ENCODE data around the gene BICDL2. TPM values are rescaled to one million over a fixed set of nuclear protein-coding genes. Genes with fewer than 3 reads are reported as not detected.

Gene BICDL2
- polyA plus RNA-seq, 2 of the 4 experiments (the other 2 are of a cell fraction) = not detected

GRCh38 chr16:3051494-3051893, 14.8 kb upstream of the BICDL2 start:
- CTCF ChIA-PET = interaction anchor here (0.8 to 6.2 kb wide), 7 partner anchors 8 to 78 kb away, joined by 3 to 104 read pairs (median 5); partner anchors contain the start of gene IL32
- DNase-seq (ENCODE audit: low read depth in 1 of 2, low spot score in 1 of 2) = no peak
- TF ChIP-seq FOXS1 (CRISPR knock-in tag; IDR thresholded peaks at IDR 0.05) = no peak
- no peak for TF ChIP-seq FOSL2 (IDR thresholded peaks at IDR 0.05)
- no peak for TF ChIP-seq FOSL2 (CRISPR knock-in tag; IDR thresholded peaks at IDR 0.05)
- Histone ChIP-seq H3K4me3 (no peak overlapping the region), H3K9me3 (no peaks in the 10 kb centered on the region), H3K4me1 (peaks cover 2% of the 10 kb centered on the region; the same call in 1 of the 3 replicates), H3K27ac (no peak overlapping the region), H3K4me2 (no peak overlapping the region)
- POLR2A ChIA-PET = no interaction called here
- 64% methylated on average over 7 of the region's 9 CpGs for WGBS (ENCODE audit: missing lambda C conversion rate)
- FAIRE-seq = no peak
- ATAC-seq = no peak

- ATAC-seq = no peak
- Histone ChIP-seq H3K4me1 (peaks cover 3% of the 10 kb centered on the region; the same call in 1 of the 3 replicates), H3K9me3 (no peaks in the 10 kb centered on the region), H3K4me3 (no peak overlapping the region), H3K27ac (no peak overlapping the region), H3K4me2 (no peak overlapping the region)
- no peak for FAIRE-seq
- ChIA-PET POLR2A (no interaction called here), CTCF (interaction anchor here (0.5 to 6.2 kb wide), 8 partner anchors 8 to 80 kb away, joined by 3 to 104 read pairs (median 4); no protein-coding TSS in a partner anchor)
- no peak for DNase-seq (ENCODE audit: low read depth in 1 of 2, low spot score in 1 of 2)
- TF ChIP-seq RCOR1 (IDR thresholded peaks at IDR 0.05; ENCODE audit: low read depth, low read length) = no peak
- whole genome bisulfite sequencing (ENCODE audit: missing lambda C conversion rate) = 82% methylated on average over 4 of the region's 4 CpGs
Observed at GRCh38 chr16:3051009-3051408, 14.3 kb upstream of the BICDL2 start.

DNA sequence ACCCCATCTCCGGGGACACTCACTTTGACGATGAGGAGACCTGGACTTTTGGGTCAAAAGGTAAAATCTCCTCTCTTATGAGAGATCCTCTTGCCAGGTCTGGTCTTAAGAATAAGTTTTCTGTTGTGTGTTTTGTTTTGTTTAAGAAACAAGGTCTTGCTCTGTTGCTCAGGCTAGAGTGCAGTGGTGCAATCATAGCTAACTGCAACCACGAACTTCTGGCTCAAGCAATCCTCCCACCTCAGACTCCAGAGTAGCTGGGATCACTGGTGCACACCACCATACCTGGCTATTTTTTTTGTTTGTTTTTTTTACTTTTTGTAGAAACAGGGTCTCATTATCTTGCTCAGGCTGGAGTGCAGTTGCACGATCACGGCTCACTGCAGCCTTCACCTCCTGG, 13.7 kb upstream of the BICDL2 start:
- TF ChIP-seq RFX5 (IDR thresholded peaks at IDR 0.05) (no peak), KDM1A (IDR thresholded peaks at IDR 0.05; ENCODE audit: low read depth) (no peak), RARB (CRISPR knock-in tag; IDR thresholded peaks at IDR 0.05) (no peak), CEBPB (IDR thresholded peaks at IDR 0.05) (no peak), CHD4 (IDR thresholded peaks at IDR 0.05; ENCODE audit: borderline replicate concordance) (no peak), EP300 (IDR thresholded peaks at IDR 0.05) (no peak), HOXB13 (CRISPR knock-in tag; IDR thresholded peaks at IDR 0.05; ENCODE audit: low read depth) (no peak), EHF (CRISPR knock-in tag; IDR thresholded peaks at IDR 0.05) (no peak), SREBF2 (IDR thresholded peaks at IDR 0.05) (no peak), HES2 (IDR thresholded peaks at IDR 0.05) (no peak), ZFP36 (IDR thresholded peaks at IDR 0.05; ENCODE audit: borderline replicate concordance, partially characterized antibody) (no peak), ESRRA (IDR thresholded peaks at IDR 0.05; ENCODE audit: borderline replicate concordance, low read length) (no peak)
- TF ChIP-seq, protein P1, sequence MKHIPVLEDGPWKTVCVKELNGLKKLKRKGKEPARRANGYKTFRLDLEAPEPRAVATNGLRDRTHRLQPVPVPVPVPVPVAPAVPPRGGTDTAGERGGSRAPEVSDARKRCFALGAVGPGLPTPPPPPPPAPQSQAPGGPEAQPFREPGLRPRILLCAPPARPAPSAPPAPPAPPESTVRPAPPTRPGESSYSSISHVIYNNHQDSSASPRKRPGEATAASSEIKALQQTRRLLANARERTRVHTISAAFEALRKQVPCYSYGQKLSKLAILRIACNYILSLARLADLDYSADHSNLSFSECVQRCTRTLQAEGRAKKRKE (CRISPR knock-in tag; IDR thresholded peaks at IDR 0.05; ENCODE audit: low read depth) = no peak
- no peak for ATAC-seq
- POLR2A ChIA-PET = interaction anchor here (1.2 kb wide), 1 partner anchor 8 kb away, joined by 3 read pairs; no protein-coding TSS in a partner anchor
- no peaks in the 10 kb centered on the region for H3K9me3 ChIP-seq
- H3K4me2 ChIP-seq = no peak overlapping the region
- H3K27ac ChIP-seq = no peak overlapping the region
- no peak for FAIRE-seq
- H3K4me1 ChIP-seq = peaks cover 3% of the 10 kb centered on the region; the same call in 1 of the 3 replicates
- CTCF ChIA-PET = interaction anchor here (0.5 to 6.2 kb wide), 8 partner anchors 8 to 81 kb away, joined by 3 to 104 read pairs (median 4); no protein-coding TSS in a partner anchor
- H3K4me3 ChIP-seq = no peak overlapping the region
- WGBS (ENCODE audit: missing lambda C conversion rate) = 84% methylated on average over 5 of the region's 5 CpGs
- DNase-seq (ENCODE audit: low read depth in 1 of 2, low spot score in 1 of 2) = no peak

GRCh38 chr16:3049921-3050481, 13.3 kb upstream of the BICDL2 start:
- H3K4me3 ChIP-seq = no peak overlapping the region
- FAIRE-seq (no peak), DNase-seq (ENCODE audit: low read depth in 1 of 2, low spot score in 1 of 2) (no peak), ATAC-seq (no peak)
- no peak overlapping the region for H3K27ac ChIP-seq
- no peaks in the 10 kb centered on the region for H3K9me3 ChIP-seq
- CTCF ChIA-PET = interaction anchor here (0.8 to 6.2 kb wide), 6 partner anchors 9 to 81 kb away, joined by 4 to 104 read pairs (median 4); no protein-coding TSS in a partner anchor
- no peak overlapping the region for H3K4me2 ChIP-seq
- 88% methylated on average over 13 of the region's 26 CpGs for WGBS (ENCODE audit: missing lambda C conversion rate)
- POLR2A ChIA-PET = interaction anchor here (1.2 kb wide), 1 partner anchor 9 kb away, joined by 3 read pairs; no protein-coding TSS in a partner anchor
- TF ChIP-seq CTCF (IDR thresholded peaks at IDR 0.05) (no peak), HDAC2 (IDR thresholded peaks at IDR 0.05) (no peak), ZC3H11A (IDR thresholded peaks at IDR 0.05) (no peak), CHD2 (IDR thresholded peaks at IDR 0.05; ENCODE audit: low read length, partially characterized antibody) (no peak)
- H3K4me1 ChIP-seq = peaks cover 3% of the 10 kb centered on the region; the same call in 1 of the 3 replicates
